Endodermal cell (in vitro differentiated cells): ENCODE results near the gene METTL26. TPM values are rescaled to one million over a fixed set of nuclear protein-coding genes. Genes with fewer than 3 reads are reported as not detected.
A peak's percentile ranks its signal among the peaks of the same experiment; 100 is the strongest.

Experiments used
- DNase-seq: peaks from one replicate; pipeline ENCODE4 v3.0.0-alpha.2; 2017
- H3K27ac ChIP-seq: 2 replicates; pipeline ENCODE4 v1.5.1; 2013; ENCODE audit warnings: mild to moderate bottlenecking, low read depth, low read length, moderate library complexity
- H3K27me3 ChIP-seq: 2 replicates; pipeline ENCODE4 v1.6.1; 2013; ENCODE audit warnings: mild to moderate bottlenecking, low read length, moderate library complexity; ENCODE audit not compliant: insufficient read depth, control insufficient read depth, poor library complexity, severe bottlenecking
- H3K36me3 ChIP-seq: 2 replicates; pipeline ENCODE4 v1.7.0; 2013; ENCODE audit warnings: mild to moderate bottlenecking, low read length, moderate library complexity; ENCODE audit not compliant: control insufficient read depth, insufficient read depth
- H3K4me1 ChIP-seq: one replicate; pipeline ENCODE4 v1.7.0; 2013; ENCODE audit warnings: low read length; ENCODE audit not compliant: control insufficient read depth, insufficient read depth
- H3K4me3 ChIP-seq: 2 replicates; pipeline ENCODE4 v1.5.1; 2013; ENCODE audit warnings: mild to moderate bottlenecking, low read length, moderate library complexity
- H3K9ac ChIP-seq: 2 replicates; pipeline ENCODE4 v1.6.1; 2013; ENCODE audit warnings: mild to moderate bottlenecking, low read length, moderate library complexity; ENCODE audit not compliant: poor library complexity, severe bottlenecking; ENCODE audit errors: extremely low read depth
- H3K9me3 ChIP-seq: 2 replicates; pipeline ENCODE4 v1.6.1; 2013; ENCODE audit warnings: mild to moderate bottlenecking, low read length, moderate library complexity; ENCODE audit not compliant: control insufficient read depth
- H3K27ac Mint-ChIP-seq: 2 replicates; pipeline ENCODE4 v1.8.0; 2020; ENCODE audit warnings: mixed read lengths
- H3K27me3 Mint-ChIP-seq: 2 replicates; pipeline ENCODE4 v1.8.0; 2021; ENCODE audit warnings: mild to moderate bottlenecking, mixed read lengths; ENCODE audit not compliant: insufficient read depth
- H3K36me3 Mint-ChIP-seq: 2 replicates; pipeline ENCODE4 v1.8.0; 2020; ENCODE audit warnings: low read depth, mixed read lengths
- H3K4me1 Mint-ChIP-seq: 2 replicates; pipeline ENCODE4 v1.8.0; 2020; ENCODE audit warnings: mixed read lengths
- H3K4me3 Mint-ChIP-seq: 2 replicates; pipeline ENCODE4 v1.8.0; 2020; ENCODE audit warnings: mild to moderate bottlenecking, moderate library complexity, mixed read lengths
- H3K9me3 Mint-ChIP-seq: 2 replicates; pipeline ENCODE4 v1.8.0; 2020; ENCODE audit warnings: mild to moderate bottlenecking, mixed read lengths
- WGBS, 2 experiments: methylation state at CpG; one replicate each; pipeline versions ENCODE4 v1.1.5 to v1.1.7; 2013; ENCODE audit warnings: missing lambda C conversion rate in 2 of 2, mixed read lengths in 1 of 2; ENCODE audit not compliant: insufficient coverage in 1 of 2, insufficient read length in 1 of 2; 5-methylcytosine and 5-hydroxymethylcytosine counted together
- total RNA-seq, 2 donors: library from RNA; stranded (reverse); fragmentation: NEBNext Ultra II Directional in 1 of 2; extraction: Animal tissue kit (Norgen Biotek cat#: 25700) in 1 of 2; gene quantifications; 2 replicates in 1 of 2; 3 replicates in 1 of 2; pipeline ENCODE4 v1.2.1, GENCODE V29; 2021
- TF ChIP-seq, protein P1 (sequence below): fragments of 200-600 bp; sonication (generic); conservative IDR thresholded peaks from 2 replicates; pipeline ENCODE4 v1.5.0; 2021; ENCODE audit warnings: antibody characterized with exemption, mild to moderate bottlenecking

METTL26 gene
- total RNA-seq, 2 donors from 2014 or later, result 72.1 to 79.8 TPM

DNA sequence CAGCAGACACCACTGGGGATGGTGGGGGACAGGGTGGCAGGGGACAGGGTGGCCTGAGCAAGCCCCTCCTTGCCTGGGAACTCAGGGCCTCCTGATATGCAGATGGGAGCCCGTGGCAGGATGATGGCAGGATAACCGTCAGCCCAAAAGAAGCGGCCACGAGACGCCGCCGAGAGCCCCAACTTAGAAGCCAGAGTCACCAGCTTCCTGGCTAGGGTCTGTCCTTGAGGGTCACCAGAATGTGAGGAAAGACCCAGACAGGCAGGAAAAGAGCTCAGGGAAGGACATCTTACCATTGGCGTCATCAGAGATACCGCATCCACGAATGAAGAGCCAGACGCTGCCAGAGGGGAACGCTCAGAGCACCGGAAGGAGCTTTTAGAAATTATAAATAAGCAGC is 26.8 kb downstream of the METTL26 start:
- Histone ChIP-seq H3K27me3 (no peaks in the 10 kb centered on the region), H3K9me3 (peaks cover 15% of the 10 kb centered on the region), H3K9ac (no peak overlapping the region), H3K4me3 (no peak overlapping the region), H3K4me1 (no peaks in the 10 kb centered on the region), H3K36me3 (peaks cover 4% of the 10 kb centered on the region), H3K27ac (no peak overlapping the region)
- DNase-seq, result no peak
- no peak overlapping the region for H3K27ac Mint-ChIP-seq
- 94% methylated on average over 8 to 13 of the region's 13 CpGs for WGBS, 2 experiments
- peaks cover 29% of the 10 kb centered on the region for H3K9me3 Mint-ChIP-seq
- H3K4me1 Mint-ChIP-seq, result peaks cover 13% of the 10 kb centered on the region
- peaks cover 5% of the 10 kb centered on the region for H3K27me3 Mint-ChIP-seq
- H3K36me3 Mint-ChIP-seq, result peaks cover 28% of the 10 kb centered on the region
- TF ChIP-seq, protein P1, sequence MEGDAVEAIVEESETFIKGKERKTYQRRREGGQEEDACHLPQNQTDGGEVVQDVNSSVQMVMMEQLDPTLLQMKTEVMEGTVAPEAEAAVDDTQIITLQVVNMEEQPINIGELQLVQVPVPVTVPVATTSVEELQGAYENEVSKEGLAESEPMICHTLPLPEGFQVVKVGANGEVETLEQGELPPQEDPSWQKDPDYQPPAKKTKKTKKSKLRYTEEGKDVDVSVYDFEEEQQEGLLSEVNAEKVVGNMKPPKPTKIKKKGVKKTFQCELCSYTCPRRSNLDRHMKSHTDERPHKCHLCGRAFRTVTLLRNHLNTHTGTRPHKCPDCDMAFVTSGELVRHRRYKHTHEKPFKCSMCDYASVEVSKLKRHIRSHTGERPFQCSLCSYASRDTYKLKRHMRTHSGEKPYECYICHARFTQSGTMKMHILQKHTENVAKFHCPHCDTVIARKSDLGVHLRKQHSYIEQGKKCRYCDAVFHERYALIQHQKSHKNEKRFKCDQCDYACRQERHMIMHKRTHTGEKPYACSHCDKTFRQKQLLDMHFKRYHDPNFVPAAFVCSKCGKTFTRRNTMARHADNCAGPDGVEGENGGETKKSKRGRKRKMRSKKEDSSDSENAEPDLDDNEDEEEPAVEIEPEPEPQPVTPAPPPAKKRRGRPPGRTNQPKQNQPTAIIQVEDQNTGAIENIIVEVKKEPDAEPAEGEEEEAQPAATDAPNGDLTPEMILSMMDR, result no peak
- H3K4me3 Mint-ChIP-seq, result no peak overlapping the region

DNA sequence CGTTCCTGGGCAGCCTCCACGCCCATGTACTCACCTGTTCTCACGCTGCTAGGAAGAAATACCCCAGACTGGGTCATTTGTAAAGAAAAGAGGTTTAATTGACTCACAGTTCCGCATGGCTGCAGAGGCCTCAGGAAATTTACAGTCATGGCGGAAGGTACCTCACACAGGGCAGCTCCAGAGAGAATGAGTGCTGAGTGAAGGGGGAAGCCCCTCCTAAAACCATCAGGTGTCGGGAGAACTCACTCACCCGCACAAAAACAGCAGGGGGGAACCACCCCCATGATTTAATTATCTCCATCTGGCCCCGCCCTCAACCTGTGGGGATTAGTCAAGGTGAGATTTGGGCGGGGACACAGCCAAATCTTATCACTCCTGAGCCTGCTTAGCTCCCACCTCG is 28.1 kb downstream of the METTL26 start:
- H3K4me3 ChIP-seq, result no peak overlapping the region
- H3K4me1 ChIP-seq, result no peaks in the 10 kb centered on the region
- no peak overlapping the region for H3K27ac ChIP-seq
- H3K9me3 ChIP-seq, result peaks cover 16% of the 10 kb centered on the region
- H3K36me3 ChIP-seq, result no peaks in the 10 kb centered on the region
- DNase-seq, result peak; percentile 84
- Mint-ChIP-seq H3K4me1 (peaks cover 13% of the 10 kb centered on the region), H3K27ac (peak overlapping the region; percentile 68), H3K4me3 (peak overlapping the region; percentile 29), H3K27me3 (peaks cover 5% of the 10 kb centered on the region), H3K9me3 (peaks cover 30% of the 10 kb centered on the region), H3K36me3 (peaks cover 28% of the 10 kb centered on the region)
- TF ChIP-seq, protein P1, result no peak
- H3K9ac ChIP-seq, result no peak overlapping the region
- 64 to 78% methylated on average over 3 to 9 of the region's 10 CpGs for WGBS, 2 experiments
- no peaks in the 10 kb centered on the region for H3K27me3 ChIP-seq

DNA sequence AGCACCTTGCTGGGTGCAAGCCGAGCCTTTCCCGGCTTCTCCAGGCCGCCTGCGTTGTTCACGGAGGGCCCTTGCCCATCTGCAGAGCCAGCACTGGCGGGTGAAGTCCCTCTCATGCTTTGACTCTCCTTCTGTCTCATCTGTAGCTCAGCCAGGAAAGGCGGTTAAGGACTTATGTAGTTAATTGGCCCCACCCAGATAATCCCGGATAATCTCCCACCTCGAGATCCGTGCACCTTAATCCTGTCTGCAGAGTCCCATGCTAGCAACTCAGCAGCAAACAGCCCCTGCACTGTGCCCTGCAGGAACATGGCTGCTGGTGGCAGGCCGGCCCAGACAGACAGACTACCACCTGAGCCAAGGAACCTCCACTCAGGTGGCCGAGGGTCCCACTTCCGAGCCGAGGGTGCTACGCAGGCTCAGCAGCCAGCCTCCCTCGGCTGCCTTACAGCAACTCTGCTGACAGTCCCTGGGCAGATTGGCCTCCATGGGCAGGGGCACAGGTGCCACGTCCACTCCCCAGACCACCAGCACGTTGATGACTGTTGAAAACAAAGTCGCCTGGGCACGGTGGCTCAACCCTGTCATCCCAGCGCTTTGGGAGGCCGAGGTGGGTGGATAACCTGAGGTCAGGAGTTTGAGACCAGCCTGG is 29.3 kb downstream of the METTL26 start:
- Mint-ChIP-seq H3K27ac (no peak overlapping the region), H3K27me3 (peaks cover 5% of the 10 kb centered on the region), H3K36me3 (peaks cover 30% of the 10 kb centered on the region), H3K4me3 (no peak overlapping the region), H3K4me1 (peaks cover 13% of the 10 kb centered on the region), H3K9me3 (peaks cover 30% of the 10 kb centered on the region)
- H3K27ac ChIP-seq, result no peak overlapping the region
- DNase-seq, result no peak
- H3K4me1 ChIP-seq, result no peaks in the 10 kb centered on the region
- 93 to 95% methylated on average over 18 to 22 of the region's 22 CpGs for WGBS, 2 experiments
- H3K4me3 ChIP-seq, result no peak overlapping the region
- H3K27me3 ChIP-seq, result no peaks in the 10 kb centered on the region
- TF ChIP-seq, protein P1, result no peak
- no peak overlapping the region for H3K9ac ChIP-seq
- H3K36me3 ChIP-seq, result no peaks in the 10 kb centered on the region
- H3K9me3 ChIP-seq, result peaks cover 16% of the 10 kb centered on the region
